ENCODE measurements around the gene DNM2.
A peak's percentile ranks its signal among the peaks of the same experiment; 100 is the strongest.

DNM2 gene

DNA sequence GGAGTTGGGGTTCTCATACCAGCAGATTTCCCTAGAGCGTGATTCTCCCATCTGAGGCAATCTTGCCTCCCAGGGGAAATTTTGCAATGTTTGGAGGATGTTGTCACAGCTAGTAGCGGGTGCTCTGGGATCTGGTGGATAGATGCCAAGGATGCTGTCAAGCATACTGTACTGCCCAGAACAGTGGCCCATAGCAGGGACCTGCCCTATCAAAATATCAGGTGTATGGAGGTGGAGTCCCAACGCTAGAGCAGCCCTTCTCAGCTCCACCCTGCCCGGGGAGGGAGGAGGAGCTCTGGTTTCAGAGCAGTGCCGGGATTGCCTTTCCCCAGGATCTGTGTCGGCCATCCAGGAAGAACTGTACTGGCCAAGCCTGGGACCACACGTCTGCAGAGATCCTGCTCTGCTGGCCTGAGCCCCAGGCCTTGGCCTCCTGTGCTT, 27.5 kb upstream of the DNM2 start:
- DNase-seq (ENCODE audit: low read depth), result peak; percentile 31

DNA sequence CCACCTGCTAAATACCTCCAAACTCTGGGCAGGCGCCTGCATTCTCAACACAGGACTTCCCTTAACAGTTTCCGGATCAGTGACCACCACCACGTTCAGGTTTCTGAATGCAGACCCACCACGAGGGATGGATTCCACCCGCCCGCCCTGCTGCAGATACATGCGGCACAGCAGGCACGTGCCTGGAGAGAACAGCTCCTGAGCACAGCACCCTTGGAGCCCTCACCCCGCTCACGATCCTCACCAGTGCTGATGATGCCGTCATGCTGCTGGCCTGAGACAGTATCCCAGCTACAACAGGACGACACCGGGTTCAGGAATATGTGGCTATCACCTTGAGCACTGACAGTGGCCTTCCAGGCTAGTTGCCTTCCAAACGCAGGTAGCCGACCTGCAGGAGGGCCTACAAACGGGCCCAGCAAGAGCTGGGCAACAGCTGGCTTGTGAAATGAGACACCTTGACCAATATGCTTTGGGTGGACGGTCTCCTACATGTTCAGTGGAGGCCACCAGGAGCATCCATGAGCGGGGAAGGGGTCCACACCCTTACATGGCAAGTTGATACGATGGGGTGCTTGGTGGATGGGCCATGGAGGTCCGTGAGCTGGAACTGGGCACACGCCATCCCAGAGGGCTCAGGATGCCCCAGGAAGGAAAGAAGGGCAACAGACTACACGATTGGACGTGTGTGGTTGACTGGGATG, 26.5 kb upstream of the DNM2 start:
- no peak for DNase-seq (ENCODE audit: low read depth)

DNA sequence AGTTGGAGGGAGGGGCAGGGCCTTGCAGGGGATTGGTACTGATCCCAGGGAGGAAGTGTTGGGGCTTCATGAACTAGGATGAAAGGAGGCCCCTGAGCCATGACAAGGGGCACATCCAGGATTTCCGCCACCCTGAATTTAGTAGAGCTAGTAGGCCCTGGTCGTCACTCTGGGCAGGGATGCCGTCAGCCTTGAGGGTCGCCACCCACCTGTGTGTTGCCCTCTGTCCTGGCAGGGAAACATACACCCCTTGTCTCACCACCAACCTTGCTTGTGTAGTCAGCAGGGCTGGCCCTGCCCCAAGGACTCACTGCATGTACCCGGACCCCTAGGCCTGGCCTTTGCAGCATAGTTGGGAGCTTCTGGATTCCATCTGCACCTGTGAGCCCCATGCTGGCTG, 26.0 kb upstream of the DNM2 start:
- DNase-seq (ENCODE audit: low read depth), result no peak

DNA sequence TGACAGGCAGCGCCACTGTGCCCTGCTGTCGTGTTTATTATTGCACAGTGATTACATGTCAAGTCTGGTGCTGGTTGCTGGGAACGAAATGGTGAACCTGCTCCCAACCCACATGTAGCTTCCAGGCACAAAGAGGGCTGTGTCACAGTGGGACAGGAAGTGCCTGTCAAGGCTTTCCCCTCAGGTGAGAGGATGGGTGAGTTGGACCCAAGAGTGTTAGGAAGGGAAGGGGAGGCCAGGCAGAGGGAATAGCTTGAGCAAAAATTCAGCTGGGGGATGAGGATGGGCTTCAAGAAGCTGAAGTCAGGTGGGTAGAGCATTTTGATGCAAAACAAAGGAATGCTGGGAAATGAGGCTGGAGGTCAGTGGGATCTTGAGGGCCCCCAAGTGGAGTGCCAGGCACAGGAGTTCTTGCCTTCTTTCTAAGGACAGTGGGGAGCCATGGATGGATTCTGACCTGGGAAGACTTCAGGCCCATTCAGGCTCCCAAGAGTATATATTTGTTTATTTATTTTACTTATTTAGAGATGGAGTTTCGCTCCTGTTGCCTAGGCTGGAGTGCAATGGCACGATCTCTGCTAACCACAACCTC, 25.1 kb upstream of the DNM2 start:
- no peak for DNase-seq (ENCODE audit: low read depth)

DNA sequence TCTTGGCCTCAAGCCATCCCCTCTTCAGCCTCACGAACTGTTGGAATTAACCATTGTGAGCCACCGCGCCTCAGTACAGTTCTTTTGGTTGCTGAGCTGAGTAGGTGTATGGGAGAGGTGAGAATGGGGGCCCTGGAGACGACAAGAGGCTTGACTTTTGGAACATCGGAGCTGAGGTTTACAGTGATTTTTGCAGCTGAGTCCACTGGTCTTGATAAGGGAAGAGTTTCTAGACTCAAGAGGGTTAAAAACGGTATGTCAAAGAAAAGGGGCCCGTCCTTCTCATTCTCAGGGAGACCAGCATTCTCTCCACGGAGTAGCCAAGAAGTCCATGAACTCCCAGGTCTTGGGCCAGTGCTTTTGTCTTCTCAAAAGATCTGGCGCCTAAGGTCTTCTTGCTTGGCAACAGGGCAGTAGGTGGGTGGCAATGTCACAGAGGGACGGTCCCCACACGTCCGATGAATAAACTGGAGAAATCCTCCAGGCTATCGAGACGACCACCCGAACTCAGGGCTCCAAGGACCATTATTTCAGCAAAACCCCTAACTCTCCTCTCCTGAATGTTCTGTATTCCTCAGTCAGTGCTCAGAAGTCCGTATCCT, 23.1 kb upstream of the DNM2 start:
- DNase-seq (ENCODE audit: low read depth), result no peak

DNA sequence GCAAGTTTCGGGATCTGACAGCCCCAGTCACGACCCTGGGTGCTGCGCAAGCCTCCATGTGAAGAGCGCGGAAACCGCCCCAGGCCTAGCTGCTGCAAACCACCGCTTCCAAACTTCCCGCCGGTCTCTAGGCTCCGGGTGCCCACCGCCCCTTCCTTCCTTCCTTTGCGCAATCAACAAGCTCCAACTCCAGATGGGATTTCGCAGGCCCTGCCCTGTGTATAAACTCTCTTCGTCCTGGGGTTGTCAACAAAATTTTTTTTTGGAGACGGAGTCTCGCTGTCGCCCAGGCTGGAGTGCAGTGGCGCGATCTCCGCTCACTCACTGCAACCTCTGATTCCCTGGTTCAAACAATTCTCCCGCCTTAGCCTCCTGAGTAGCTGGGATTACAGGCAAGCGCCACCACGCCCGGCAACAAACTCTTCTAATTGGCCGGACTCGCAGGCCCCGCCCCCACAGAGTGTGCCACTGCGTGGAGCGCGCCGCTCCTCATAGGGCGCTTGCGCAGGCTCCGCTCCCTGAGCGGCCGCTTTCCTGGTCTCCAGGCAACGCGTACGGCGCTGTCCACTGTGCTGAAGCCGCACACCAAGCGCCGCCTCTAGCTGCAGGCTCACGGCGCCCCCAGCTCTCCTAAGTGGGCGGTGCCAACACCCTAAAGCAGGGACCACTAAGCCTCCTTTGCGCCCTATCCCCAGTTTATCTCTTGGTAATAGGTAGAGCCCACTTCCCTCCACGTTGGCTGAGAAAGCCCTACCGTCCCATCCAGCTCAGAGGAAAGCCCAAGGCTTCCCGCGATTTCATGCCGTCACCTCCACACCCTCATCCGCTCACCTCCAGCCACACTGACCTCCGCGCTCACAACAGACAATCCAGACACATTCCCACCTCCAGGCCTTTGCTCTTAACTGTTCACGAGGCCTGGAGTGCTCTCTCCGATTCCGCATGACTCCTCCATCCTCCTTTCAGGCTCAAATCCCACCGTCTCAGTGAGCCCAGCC, 22.2 kb upstream of the DNM2 start:
- DNase-seq (ENCODE audit: low read depth), result peak; percentile 55

DNA sequence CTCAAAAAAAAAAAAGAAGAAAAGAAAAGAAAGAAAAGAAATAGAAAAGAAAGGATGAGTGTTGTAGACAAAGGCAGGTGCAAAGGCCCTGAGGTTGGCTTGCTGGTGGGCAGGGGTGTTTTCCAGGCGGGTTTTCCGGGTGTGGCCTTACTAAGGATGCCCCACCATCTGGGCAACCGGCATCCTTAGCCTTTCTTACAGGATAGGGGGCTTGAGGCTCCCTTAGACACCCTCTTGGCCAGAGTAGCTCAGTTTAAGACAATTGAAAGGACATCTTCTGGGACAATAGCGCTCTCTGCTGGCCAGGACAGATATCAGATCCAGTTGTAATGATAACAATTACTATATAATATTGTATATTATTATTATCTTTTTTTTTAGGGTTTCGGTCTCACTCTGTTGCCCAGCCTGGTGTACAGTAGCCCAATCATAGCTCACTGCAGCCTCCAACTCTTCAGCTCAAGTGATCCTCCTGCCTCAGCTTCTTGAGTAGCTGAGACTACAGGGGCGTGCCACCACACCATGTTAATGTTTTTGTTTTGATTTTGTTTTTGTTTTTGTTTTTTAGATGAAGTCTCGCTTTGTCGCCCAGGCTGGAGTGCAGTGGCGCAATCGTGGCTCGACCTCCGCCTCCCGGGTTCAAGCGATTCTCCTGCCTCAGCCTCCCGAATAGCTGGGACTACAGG, 18.1 kb upstream of the DNM2 start:
- no peak for DNase-seq (ENCODE audit: low read depth)

DNA sequence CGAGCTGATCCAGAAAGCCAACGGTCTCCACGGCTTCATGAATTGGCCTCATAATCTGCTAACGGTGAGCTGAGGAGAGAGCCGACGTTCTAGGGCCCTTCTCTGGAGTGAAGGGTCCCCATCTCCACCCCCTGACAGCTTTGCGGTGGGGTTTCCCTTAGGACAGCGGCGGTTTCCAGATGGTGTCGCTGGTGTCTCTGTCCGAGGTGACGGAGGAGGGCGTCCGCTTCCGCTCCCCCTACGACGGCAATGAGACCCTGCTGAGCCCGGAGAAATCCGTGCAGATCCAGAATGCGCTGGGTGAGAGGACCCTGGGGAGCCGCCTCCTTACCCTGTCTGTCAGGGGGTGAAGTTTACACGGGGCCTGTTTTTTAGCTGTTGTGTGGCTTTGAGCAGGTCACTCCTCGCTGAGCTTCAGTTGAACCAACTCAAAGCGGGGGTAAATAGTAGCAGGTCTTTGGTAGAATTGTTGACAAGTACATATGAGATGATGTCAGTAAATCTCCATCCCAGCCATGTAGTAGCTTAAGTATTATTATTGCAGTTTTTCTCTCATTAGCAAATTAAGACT, 15.8 kb upstream of the DNM2 start:
- no peak for DNase-seq (ENCODE audit: low read depth)

DNA sequence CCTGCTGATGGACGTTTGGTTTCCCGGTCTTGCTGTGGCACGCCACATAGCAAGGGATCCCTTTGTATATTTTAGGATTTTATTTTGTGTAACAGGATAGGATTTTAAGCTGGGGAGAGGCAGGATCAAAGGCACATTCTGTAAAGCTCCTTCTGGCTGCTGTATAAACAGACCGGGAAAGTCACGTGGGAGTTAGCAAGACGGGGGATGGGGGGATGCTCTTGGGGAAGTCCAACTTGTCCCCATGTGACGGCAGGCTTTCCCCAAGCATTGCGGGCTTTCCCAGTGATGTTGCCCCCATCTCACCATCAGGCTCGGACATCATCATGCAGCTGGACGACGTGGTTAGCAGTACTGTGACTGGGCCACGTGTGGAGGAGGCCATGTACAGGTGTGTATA, 10.9 kb upstream of the DNM2 start:
- no peak for DNase-seq (ENCODE audit: low read depth)

DNA sequence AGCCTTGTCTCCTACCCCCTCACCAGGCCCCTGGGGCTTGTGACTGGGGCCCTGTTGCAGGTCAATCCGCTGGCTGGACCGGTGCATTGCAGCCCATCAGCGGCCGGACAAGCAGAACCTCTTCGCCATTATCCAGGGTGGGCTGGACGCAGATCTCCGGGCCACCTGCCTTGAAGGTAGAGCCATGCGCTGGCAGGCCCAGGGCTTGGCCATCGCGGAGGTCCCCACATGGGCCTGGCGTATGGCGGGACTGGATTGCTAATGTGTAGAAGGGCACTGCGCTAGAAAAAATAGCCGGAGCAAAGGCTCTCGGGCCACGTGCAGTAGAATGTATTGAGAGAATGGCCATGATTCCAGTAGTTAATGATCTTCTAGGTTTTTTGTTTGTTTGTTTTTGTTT, 10.4 kb upstream of the DNM2 start:
- no peak for DNase-seq (ENCODE audit: low read depth)

DNA sequence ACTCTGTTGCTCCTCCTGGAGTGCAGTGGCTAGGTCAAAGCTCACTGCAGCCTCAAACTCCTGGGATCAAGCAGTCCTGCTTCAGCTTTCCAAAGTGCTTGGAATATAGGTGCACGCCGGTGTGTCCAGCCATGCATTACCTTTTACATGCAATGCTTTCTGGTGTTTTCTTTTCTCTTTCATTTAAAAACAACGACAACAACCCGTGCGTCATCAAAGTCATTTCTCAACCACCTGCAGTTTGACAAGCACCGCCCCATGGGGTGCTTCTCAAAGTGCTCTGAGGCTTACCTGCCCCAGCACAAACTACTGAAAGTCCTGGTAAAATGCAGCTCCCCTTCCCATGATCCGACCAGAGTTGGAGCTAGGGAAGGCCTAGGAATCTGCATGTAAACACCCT, 9.6 kb upstream of the DNM2 start:
- DNase-seq (ENCODE audit: low read depth), result no peak

DNA sequence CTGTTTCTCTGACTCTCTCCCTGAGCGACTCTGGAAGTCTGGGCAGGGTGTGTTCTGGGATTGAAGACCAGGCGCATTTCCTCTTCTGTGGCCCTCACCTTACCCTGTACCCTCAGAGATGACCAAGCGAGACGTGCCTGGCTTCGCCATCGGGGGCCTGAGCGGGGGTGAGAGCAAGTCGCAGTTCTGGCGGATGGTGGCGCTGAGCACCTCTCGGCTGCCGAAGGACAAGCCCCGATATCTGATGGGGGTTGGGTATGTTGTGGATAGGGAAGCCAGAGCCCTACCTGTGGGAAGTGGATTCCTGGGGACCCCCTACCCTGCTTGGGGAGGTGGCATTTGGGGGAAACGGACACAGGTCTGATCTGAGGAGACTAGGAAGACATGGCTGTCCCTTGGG, 5.8 kb upstream of the DNM2 start:
- no peak for DNase-seq (ENCODE audit: low read depth)

DNA sequence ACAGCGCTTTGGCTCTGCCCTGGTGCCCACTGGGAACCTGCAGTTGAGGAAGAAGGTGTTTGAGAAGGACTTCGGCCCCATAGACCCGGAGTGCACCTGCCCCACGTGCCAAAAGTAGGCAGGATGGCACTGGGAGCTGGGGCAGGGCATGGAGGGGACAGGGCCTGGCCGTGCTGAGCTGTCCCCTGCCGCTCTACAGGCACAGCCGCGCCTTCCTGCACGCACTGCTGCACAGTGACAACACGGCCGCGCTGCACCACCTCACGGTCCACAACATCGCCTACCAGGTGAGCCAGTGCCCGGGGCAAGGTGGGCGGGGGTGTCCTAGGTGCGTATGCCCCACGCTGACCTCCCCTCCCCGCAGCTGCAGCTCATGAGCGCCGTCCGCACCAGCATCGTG, 5.1 kb upstream of the DNM2 start:
- DNase-seq (ENCODE audit: low read depth), result no peak

DNA sequence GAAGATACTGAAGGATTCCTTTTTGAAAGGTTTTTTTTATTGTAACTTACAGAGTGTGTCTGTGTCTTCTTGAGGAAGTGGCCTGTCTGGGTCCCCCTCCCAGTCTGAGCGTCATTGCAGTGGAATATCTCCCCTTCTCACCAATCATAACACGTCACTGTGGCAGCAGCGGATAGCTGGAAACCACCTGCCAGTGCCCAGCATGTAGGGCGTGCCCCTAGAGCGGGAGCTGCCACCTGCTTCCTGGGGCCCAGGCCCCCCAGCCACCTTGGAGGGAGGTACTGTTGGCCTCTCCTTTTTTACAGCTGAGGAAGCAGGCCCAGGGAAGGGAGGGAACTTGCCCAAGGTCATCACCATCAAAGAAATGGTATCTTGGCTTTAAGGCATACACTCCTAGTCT, 4.6 kb upstream of the DNM2 start:
- DNase-seq (ENCODE audit: low read depth), result no peak

DNA sequence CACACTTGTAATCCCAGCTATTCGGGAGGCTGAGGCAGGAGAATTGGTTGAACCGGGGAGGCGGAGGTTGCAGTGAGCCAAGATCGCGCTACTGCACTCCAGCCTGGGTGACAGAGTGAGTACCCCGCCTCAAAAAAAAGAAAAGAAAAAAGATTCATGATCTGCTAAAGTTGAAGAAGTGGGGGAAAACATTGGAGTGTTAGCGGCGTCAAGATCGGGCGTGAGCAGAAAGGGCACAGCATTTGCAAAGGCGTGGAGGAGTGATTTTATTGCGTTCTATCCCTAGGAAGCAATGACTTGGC, 874 bp upstream of the DNM2 start:
- no peak for DNase-seq (ENCODE audit: low read depth)

DNA sequence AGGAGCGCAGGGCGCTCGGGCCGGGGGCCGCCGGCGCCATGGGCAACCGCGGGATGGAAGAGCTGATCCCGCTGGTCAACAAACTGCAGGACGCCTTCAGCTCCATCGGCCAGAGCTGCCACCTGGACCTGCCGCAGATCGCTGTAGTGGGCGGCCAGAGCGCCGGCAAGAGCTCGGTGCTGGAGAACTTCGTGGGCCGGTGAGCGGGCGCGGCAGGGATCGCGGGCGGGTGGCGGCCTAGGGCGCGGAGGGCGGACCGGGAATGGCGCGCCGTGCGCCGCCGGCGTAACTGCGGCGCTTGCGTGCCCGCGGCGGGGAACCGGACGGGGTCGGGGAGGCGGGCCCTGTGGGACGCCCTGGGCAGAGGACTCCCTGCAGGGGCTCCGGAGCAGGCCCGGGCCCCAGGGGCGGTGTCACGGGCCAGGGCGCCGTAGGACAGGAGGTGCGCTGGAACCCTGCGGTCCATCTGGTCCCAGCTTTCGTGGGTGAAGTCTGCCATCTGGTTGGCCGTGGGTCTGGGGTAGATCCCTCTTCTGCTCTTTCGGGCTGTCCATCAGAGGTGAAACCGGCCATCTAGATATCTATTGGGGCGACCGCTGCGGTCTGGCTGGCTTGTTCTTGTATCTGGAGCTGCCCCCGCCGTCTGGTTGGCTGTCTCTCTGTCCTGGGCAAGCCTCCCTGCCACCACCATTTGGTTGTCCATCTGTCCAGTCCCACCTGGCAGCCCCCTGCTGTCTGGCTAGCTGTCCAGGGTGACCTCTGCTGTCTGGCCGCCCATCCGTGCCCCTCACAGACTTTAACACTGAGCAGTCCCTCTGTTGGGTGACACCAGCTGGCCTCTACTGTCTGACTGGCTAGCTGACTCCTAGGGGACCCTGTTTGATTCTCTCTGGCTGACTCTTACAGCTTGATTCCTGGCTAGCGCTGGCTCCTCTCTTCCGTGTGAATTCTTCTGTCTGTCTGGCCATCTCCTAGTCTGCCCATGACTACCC, 622 bp downstream of the DNM2 start:
- no peak for DNase-seq (ENCODE audit: low read depth)

DNA sequence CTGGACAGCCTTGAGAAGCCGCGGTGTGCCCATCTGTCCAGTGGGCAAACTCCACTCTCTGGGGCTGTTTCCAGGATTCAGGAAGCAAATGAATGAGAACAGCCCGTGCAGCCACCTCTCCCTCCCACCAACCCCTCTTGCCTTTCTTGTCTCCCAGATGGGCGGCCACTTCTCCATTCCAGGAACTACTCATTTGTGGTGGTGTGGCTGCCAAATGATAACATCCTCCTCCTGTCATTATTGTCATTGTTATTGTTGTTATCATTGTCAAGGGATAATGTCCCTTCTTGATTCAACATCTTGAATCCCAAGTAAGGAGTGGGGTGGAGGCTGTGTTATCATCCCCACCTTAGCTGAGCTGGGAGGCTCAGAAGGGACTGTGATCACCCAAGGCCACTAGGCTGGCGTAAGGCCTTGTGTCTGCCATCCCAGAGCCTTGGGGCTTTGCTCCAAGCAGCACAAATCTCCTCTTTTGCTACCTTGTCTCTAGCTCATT, 1.6 kb downstream of the DNM2 start:
- no peak for DNase-seq (ENCODE audit: low read depth)

DNA sequence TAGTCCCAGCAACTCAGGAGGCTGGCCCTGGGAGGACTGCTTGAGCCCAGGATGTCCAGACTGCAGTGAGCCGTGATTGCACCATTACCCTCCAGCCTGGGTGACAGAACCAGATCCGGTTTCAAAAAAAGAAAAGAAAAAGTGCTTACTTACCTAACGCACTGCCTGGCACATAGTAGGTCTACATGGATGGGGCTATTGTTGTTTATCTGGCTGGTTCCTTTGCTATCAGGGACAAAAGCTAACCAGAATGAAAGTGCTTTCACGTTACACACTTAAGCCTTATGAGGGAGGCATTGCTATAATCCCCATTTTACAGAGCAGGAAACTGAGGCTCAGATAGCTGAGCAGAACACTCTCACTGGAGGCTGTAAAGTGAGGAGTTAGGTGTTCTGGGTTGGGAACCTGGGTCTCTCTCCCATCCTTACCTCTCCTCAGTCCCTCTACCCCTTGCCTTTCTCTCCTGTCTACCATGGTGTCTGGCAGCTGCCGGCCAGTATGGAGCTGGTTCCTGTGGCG, 2.8 kb downstream of the DNM2 start:
- DNase-seq (ENCODE audit: low read depth), result no peak

DNA sequence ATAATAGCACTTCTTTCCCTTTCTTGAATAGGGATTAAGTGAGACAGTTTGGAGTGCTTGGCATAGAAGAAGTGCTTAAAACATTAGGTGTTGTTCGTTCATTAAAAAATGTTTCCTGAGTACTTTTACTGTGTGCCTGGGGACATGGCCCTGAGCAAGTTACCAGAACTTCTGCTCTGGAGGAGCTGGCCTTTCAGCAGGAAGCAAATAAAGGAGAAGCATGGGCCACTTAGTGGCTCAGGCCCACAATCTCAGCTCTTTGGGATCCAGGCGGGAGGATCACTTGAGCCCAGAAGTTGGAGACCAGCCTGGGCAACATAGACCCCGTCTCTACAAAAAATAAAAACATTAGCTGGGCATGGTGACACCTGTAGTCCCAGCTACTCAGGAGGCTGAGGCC, 5.7 kb downstream of the DNM2 start:
- no peak for DNase-seq (ENCODE audit: low read depth)

DNA sequence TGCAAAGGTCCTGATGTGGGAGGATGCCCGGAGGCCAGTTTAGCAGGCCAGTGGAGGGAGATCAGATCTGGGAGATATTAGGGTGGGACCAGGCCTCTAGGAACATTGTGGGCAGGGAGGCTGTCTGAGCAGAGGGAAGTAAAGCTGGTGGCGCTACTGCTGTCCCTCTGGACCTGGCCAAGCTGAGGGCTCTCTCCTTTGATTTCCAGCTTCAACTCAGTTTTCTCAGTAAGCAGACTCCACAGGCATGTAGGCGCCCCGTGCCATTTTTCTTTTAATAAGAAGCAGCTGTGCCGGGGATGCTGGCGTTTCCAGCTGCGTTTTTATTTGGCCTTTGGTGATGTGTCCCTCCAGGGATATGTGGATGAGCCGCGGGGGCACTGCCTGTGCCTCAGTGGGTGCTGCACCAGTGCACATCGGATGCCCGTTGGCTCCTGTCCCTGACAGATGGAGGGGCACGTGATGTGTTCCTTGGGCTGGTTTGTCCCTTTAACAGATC, 6.7 kb downstream of the DNM2 start:
- DNase-seq (ENCODE audit: low read depth), result peak; percentile 30

Measured in GM04503 (cell line).